ENCODE results near the gene DHRS7C. TPM values are rescaled to one million over a fixed set of nuclear protein-coding genes. Genes with fewer than 3 reads are reported as not detected.
A peak's percentile ranks its signal among the peaks of the same experiment; 100 is the strongest.

Gene DHRS7C
- total RNA-seq, 2 donors from 2014 or later, result 79.3 to 201 TPM

DNA sequence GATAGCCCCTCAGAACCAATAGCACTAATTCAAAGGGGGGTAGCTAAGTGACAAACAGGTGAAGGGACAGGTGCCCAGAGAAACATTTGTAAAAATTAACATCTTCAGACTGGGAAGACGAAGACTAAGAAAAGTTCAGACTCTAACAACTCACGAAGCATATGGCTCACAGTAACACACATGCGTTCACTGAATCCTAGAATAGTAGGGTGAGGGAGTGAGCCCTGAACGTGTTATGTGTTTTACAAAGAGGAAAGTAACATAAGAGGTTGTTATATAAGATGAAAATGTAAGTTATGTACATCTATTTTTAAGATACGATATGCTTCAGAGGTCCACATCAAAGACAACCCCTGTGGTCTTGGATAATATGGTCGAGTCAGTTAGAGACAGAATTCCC lies 15.3 kb upstream of the DHRS7C start:
- Histone ChIP-seq H3K4me1 (peaks cover 0 to 28% of the 10 kb centered on the region in 2 donors), H3K27ac (no peak overlapping the region), H3K27me3 (no peaks in the 10 kb centered on the region), H3K4me3 (no peak overlapping the region), H3K9me3 (peaks cover 0 to 7% of the 10 kb centered on the region in 2 donors), H3K36me3 (no peaks in the 10 kb centered on the region)
- TF ChIP-seq, protein P1, sequence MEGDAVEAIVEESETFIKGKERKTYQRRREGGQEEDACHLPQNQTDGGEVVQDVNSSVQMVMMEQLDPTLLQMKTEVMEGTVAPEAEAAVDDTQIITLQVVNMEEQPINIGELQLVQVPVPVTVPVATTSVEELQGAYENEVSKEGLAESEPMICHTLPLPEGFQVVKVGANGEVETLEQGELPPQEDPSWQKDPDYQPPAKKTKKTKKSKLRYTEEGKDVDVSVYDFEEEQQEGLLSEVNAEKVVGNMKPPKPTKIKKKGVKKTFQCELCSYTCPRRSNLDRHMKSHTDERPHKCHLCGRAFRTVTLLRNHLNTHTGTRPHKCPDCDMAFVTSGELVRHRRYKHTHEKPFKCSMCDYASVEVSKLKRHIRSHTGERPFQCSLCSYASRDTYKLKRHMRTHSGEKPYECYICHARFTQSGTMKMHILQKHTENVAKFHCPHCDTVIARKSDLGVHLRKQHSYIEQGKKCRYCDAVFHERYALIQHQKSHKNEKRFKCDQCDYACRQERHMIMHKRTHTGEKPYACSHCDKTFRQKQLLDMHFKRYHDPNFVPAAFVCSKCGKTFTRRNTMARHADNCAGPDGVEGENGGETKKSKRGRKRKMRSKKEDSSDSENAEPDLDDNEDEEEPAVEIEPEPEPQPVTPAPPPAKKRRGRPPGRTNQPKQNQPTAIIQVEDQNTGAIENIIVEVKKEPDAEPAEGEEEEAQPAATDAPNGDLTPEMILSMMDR (IDR thresholded peaks at IDR 0.05), result no peak
- DNase-seq (ENCODE audit: low spot score), result no peak

DNA sequence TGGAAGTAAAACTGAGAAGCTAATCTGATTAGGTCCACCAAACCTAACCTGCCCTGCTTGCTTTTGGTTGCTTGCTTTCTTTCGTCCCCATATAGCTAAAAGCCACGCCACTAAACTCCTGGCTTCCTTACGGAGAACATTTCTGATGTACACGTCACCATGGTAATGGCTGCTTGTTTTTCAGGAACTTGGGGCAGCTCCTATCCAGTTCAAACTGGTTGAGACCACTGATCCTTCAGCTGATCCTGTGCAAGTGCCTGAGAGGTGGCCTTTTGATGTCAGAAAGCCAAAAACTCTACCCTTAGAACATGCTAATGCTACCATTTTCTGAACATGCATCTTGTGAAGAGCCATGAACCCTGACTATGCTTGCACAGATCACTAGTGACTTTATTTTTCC lies 14.4 kb upstream of the DHRS7C start:
- peaks cover 0 to 21% of the 10 kb centered on the region in 2 donors for H3K4me1 ChIP-seq
- no peaks in the 10 kb centered on the region for H3K36me3 ChIP-seq
- H3K27me3 ChIP-seq, result no peaks in the 10 kb centered on the region
- DNase-seq (ENCODE audit: low spot score), result no peak
- H3K4me3 ChIP-seq, result no peak overlapping the region
- H3K27ac ChIP-seq, result no peak overlapping the region
- peaks cover 0 to 7% of the 10 kb centered on the region in 2 donors for H3K9me3 ChIP-seq
- TF ChIP-seq, protein P1 (IDR thresholded peaks at IDR 0.05), result no peak

DNA sequence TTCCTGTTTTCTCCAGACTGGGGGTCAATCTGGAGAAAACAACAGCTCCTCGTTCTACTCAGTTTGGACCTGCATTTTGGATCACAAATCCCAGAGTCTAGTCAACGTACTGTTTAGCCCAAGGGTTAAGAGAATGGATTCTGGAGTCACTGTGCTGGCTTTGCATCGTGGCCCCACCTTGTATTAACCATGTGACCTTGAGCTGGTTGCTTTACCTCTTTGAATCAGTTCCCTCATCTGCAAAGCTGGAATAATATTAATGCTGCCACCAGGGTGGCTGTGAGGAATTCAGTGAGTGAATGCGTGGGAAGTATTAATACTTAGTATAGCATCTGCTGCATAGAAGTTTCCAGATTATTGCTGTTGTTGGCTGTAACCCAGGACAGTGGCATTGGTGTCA lies 11.3 kb upstream of the DHRS7C start:
- TF ChIP-seq, protein P1 (IDR thresholded peaks at IDR 0.05), result no peak
- Histone ChIP-seq H3K4me1 (peaks cover 0 to 11% of the 10 kb centered on the region in 2 donors), H3K27ac (peak overlapping the region; percentile 69 to 83), H3K27me3 (no peaks in the 10 kb centered on the region), H3K36me3 (no peaks in the 10 kb centered on the region), H3K4me3 (no peak overlapping the region), H3K9me3 (peaks cover 0 to 7% of the 10 kb centered on the region in 2 donors)
- DNase-seq (ENCODE audit: low spot score), result no peak

GRCh38 chr17:9802294-9802693 lies 10.9 kb upstream of the DHRS7C start:
- Histone ChIP-seq H3K27ac (peak overlapping the region; percentile 69 to 83), H3K36me3 (no peaks in the 10 kb centered on the region), H3K4me3 (no peak overlapping the region), H3K9me3 (peaks cover 0 to 7% of the 10 kb centered on the region in 2 donors), H3K27me3 (no peaks in the 10 kb centered on the region), H3K4me1 (peaks cover 0 to 11% of the 10 kb centered on the region in 2 donors)
- TF ChIP-seq, protein P1 (IDR thresholded peaks at IDR 0.05), result peak in 1 of 2 donors; percentile 44
- DNase-seq (ENCODE audit: low spot score), result no peak

DNA sequence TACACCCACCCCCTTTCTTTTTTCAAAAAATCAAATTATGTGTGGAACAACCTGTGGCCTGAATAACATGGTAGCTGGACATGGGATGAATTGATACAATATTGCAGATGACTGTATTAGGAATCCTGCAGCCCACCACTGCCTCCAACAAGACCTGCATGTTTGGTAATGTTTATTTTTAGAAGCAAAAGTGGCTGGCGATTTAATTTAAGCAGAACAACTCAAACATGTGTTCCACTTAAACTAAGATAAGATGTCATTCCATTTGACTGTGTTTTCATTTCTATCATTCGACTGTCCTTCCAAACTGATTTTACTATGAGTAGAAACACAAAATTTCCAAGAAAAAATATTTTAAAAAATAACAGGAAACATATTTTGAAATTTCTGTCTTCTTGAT lies 10.1 kb upstream of the DHRS7C start:
- Histone ChIP-seq H3K27ac (peak overlapping the region; percentile 69 to 83), H3K36me3 (no peaks in the 10 kb centered on the region), H3K27me3 (no peaks in the 10 kb centered on the region), H3K9me3 (peaks cover 0 to 7% of the 10 kb centered on the region in 2 donors), H3K4me3 (no peak overlapping the region), H3K4me1 (peaks cover 0 to 11% of the 10 kb centered on the region in 2 donors)
- no peak for DNase-seq (ENCODE audit: low spot score)
- TF ChIP-seq, protein P1 (IDR thresholded peaks at IDR 0.05), result no peak

- no peaks in the 10 kb centered on the region for H3K9me3 ChIP-seq
- no peaks in the 10 kb centered on the region for H3K27me3 ChIP-seq
- H3K4me1 ChIP-seq, result peaks cover 0 to 11% of the 10 kb centered on the region in 2 donors
- peak overlapping the region; percentile 68 to 79 for H3K27ac ChIP-seq
- DNase-seq (ENCODE audit: low spot score), result no peak
- H3K4me3 ChIP-seq, result no peak overlapping the region
- TF ChIP-seq, protein P1 (IDR thresholded peaks at IDR 0.05), result no peak
- no peaks in the 10 kb centered on the region for H3K36me3 ChIP-seq
Observed at GRCh38 chr17:9798724-9799123, 7.3 kb upstream of the DHRS7C start.

Measured in right atrium auricular region (tissue), 2 donors.